Activated naive CD4-positive, alpha-beta T cell treated with anti-CD3 and anti-CD28 coated beads, Interleukin-2, amount 50 U/mL, for 72 hours (primary cell): ENCODE results near the gene FASN. TPM values are rescaled to one million over a fixed set of nuclear protein-coding genes. Genes with fewer than 3 reads are reported as not detected.

Source experiments
- ATAC-seq, 2 donors: fragments of 150-1000 bp; cut with Tn5 transposase; 2 replicates each; pipeline ENCODE4 v1.10.0; 2021; ENCODE audit warnings: mild to moderate bottlenecking in 2 of 2, moderate library complexity in 2 of 2
- DNase-seq, 2 donors: peaks; one replicate each; pipeline ENCODE4 v3.0.0; 2021 to 2022; ENCODE audit warnings: low spot score in 2 of 2
- H3K27ac Mint-ChIP-seq, 2 donors: one replicate each; pipeline ENCODE4 v1.8.0; 2022; ENCODE audit warnings: mild to moderate bottlenecking in 2 of 2, mixed read lengths in 2 of 2
- H3K36me3 Mint-ChIP-seq, 2 donors: one replicate each; pipeline ENCODE4 v1.8.0; 2022; ENCODE audit warnings: mixed read lengths in 2 of 2
- H3K9me3 Mint-ChIP-seq, 2 donors: one replicate each; pipeline ENCODE4 v1.8.0; 2022; ENCODE audit warnings: mixed read lengths in 2 of 2
- total RNA-seq, 2 donors: library from RNA; stranded (reverse); gene quantifications; one replicate each; pipeline ENCODE4 v1.2.3, GENCODE V29; 2022

The FASN gene
- total RNA-seq, 2 donors from 2014 or later = 82.6 to 171 TPM

DNA sequence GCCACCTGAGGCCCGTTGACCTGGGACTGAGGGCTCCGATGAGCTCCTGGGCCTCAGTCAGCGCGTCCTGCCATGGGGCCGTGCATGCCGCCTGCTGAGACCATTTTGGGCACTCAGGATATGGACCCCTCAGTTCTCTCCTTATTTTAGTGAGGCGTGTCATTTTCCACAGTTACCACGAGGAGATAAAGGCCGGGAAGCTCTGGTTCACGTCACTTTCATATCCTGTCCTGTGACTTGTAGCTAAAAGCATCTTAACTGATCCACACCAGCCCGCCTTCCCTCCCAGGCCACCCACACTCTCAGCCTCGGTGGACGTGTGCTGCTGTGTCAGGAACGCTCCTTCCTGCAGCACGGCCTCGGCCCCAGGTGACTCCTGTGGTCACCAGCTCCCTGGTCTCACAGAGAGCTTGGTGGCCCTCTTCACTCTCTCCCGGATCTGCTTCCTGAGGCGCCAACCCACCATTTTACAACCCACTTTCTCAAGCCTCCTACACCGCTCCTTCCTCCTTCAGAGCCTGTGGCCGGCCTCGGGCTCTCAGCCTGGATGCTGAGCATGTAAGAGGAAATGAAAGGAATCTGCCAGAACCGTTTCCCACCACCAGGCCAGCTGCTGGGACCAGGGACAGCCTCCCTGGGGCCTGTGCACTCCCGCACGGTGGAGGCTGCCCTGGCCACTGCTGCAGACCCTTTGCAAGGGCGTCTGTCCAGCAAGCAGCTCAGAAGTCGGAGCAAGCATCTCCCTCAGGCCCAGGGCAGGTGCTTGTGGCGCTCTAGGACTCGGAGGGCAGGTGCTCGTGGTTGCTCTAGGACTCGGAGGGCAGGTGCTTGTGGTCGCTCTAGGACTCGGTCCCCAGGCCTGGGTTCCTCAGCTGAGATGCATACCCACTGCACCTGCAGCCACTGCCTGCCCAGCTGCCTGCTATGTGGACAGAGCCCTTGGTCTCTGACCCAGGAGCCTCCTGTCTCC, 23.9 kb upstream of the FASN start:
- DNase-seq (no peak), ATAC-seq (peak in 1 of 2 donors; percentile 11)
- no peaks in the 10 kb centered on the region for H3K9me3 Mint-ChIP-seq
- peaks cover 0 to 10% of the 10 kb centered on the region in 2 donors for H3K36me3 Mint-ChIP-seq
- H3K27ac Mint-ChIP-seq = peak overlapping the region; percentile 15 to 40

DNA sequence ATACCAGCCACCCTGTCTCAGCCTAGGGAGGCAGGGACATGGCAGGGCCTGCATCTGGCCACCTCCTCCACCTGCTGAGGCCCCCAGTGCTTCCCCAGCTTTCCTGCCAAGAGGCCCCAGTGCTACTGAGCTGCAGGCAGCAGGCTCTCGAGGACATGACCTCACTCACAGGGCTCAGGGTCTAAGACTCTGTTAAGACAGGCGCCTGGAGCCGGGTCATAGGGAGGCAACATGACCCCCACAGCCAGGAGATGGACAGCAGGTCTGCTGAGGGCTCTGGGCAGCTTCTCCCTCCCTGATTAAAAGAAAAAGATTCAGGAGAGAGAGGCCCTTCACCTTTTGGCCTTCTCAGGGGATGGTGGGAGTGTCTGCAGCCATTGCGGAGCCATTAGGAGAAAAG, 23.2 kb upstream of the FASN start:
- ATAC-seq (no peak), DNase-seq (no peak)
- H3K36me3 Mint-ChIP-seq = peaks cover 0 to 10% of the 10 kb centered on the region in 2 donors
- H3K27ac Mint-ChIP-seq = peak overlapping the region; percentile 36 to 40
- H3K9me3 Mint-ChIP-seq = no peaks in the 10 kb centered on the region

DNA sequence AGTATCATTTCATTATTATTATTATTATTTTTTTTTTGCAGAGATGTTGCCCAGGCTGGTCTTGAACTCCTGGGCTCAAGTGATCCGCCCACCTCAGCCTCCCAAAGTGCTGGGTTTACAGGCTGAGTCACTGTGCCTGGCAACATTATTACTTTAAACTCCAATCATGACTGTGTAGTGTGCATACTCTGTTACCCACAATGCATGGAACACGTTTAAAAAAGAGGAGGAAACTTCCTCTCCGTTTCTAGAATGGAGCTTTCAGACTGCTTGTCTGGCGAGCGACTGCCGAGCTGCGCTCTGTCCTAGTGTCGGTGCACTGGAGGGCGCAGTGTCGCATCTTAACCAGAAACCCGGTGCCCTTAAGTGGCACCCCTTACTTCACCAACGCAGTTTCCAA, 22.1 kb upstream of the FASN start:
- ATAC-seq (peak; percentile 84 to 95), DNase-seq (no peak)

GRCh38 chr17:82118815-82119380, 20.9 kb upstream of the FASN start:
- no peaks in the 10 kb centered on the region for H3K9me3 Mint-ChIP-seq
- DNase-seq (no peak), ATAC-seq (no peak)
- peak overlapping the region in 1 of 2 donors; percentile 44 for H3K27ac Mint-ChIP-seq
- no peaks in the 10 kb centered on the region for H3K36me3 Mint-ChIP-seq

More for the DNA sequence above, 22.1 kb upstream of the FASN start:
- Mint-ChIP-seq H3K27ac (no peak overlapping the region), H3K9me3 (no peaks in the 10 kb centered on the region), H3K36me3 (peaks cover 0 to 10% of the 10 kb centered on the region in 2 donors)

DNA sequence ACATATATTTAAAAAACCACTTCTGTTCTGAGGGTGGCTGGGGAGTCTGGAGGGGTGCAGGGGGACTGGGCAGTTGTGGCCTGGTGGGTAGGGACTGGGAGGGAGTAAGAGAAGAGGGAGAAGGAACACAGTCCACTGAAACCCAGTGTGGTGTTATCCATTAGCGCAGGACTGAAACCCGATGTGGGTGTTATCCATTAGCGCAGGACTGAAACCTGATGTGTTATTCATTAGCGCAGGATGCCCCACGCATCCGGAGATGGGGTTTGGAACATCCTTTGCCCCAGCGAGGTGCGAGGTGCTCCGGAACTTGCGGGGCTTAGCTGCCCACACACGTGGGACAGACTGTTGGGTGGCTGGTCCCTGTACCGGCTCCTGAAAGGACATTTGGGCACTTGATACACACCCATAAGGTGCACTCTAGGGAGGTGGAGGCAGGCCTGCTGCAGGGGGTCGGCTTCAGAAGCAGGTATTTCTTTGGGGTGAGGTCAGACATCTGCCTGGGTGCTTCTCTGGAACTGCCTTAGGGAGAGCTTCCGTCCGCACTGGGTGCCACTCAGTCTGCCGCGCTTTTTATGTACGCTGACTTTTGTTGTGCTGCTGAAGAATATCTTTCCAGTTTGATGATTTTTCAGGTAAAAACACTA, 20.3 kb upstream of the FASN start:
- no peaks in the 10 kb centered on the region for H3K36me3 Mint-ChIP-seq
- ATAC-seq (no peak), DNase-seq (no peak)
- peak overlapping the region in 1 of 2 donors; percentile 44 for H3K27ac Mint-ChIP-seq
- H3K9me3 Mint-ChIP-seq = no peaks in the 10 kb centered on the region

DNA sequence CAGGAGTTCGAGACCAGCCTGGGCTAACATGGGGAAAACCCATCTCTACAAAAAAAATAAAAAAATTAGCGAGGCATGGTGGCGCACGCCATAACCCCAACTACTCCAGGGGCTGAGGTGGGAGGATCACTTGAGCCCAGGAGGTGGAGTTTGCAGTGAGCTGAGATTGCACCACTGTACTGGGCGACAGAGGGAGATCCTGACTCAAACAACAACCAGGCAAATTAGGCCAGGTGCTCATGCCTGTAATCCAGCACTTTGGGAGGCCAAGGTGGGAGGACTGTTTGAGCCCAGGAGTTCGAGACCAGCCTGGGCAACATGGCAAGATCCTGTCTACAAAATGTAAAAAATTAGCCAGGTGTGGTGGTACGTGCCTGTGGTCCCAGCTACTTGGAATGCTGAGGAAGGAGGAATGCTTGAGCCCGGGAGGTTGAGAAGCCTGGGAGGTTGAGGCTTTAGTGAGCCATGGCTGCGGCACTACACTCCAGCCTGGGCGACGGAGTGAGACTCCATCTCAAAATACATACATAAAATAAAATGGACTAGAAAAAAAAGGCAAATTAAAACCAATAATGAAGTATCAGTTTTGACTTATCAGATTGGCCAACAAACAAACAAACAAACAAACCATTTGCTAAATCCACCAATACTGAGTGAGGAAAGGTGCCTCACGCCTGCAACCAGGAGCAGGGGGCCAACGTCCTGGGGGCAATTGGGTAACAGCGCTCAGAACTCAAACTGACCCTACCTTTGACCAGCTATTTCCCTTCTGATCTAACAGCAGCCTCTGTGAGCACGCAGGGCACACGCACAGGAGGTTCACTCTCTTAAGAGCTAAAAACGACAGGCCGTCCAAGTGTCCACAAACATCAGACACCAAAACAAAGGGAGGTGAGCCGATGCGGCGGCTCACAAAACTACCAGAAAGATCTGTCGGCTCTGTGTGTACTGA, 19.4 kb upstream of the FASN start:
- H3K36me3 Mint-ChIP-seq = no peaks in the 10 kb centered on the region
- H3K9me3 Mint-ChIP-seq = no peaks in the 10 kb centered on the region
- DNase-seq (no peak), ATAC-seq (no peak)
- H3K27ac Mint-ChIP-seq = no peak overlapping the region

GRCh38 chr17:82116246-82116645, 18.2 kb upstream of the FASN start:
- ATAC-seq = no peak
- H3K27ac Mint-ChIP-seq = no peak overlapping the region

GRCh38 chr17:82114872-82115271, 16.8 kb upstream of the FASN start:
- no peak for DNase-seq
- H3K36me3 Mint-ChIP-seq = no peaks in the 10 kb centered on the region
- H3K27ac Mint-ChIP-seq = no peak overlapping the region
- ATAC-seq = no peak
- no peaks in the 10 kb centered on the region for H3K9me3 Mint-ChIP-seq

More at GRCh38 chr17:82116246-82116645, 18.2 kb upstream of the FASN start:
- DNase-seq = no peak
- Mint-ChIP-seq H3K36me3 (no peaks in the 10 kb centered on the region), H3K9me3 (no peaks in the 10 kb centered on the region)

DNA sequence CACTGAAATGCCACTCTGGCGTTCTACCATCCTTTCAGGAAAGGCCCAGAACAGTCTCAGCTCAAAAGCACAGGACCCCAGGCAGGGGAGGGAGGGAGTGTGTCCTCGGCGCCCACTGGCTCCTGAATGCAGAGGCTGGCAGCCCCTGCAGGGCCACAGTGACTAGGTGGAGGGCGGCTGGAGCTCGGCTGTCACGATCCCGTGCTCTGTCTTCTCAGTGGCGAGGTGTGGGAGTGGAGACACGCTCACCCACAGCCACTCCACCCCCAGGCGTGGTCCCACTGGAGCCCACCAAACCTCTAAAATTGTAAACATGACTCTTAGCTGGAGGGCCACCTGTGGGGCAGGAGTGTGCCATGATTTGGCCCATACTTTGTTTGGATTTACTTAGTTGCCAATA, 16.4 kb upstream of the FASN start:
- Mint-ChIP-seq H3K36me3 (no peaks in the 10 kb centered on the region), H3K27ac (no peak overlapping the region), H3K9me3 (no peaks in the 10 kb centered on the region)
- ATAC-seq (no peak), DNase-seq (no peak)

- H3K27ac Mint-ChIP-seq = peak overlapping the region in 1 of 2 donors; percentile 47
- ATAC-seq (no peak), DNase-seq (no peak)
- H3K9me3 Mint-ChIP-seq = no peaks in the 10 kb centered on the region
- H3K36me3 Mint-ChIP-seq = no peaks in the 10 kb centered on the region
These were observed 15.9 kb upstream of the FASN start for GRCh38 chr17:82113941-82114340.

- DNase-seq (no peak), ATAC-seq (no peak)
- Mint-ChIP-seq H3K27ac (peak overlapping the region in 1 of 2 donors; percentile 47), H3K9me3 (no peaks in the 10 kb centered on the region), H3K36me3 (no peaks in the 10 kb centered on the region)
These were observed 15.4 kb upstream of the FASN start for GRCh38 chr17:82113422-82113821.

- H3K36me3 Mint-ChIP-seq = no peaks in the 10 kb centered on the region
- no peaks in the 10 kb centered on the region for H3K9me3 Mint-ChIP-seq
- H3K27ac Mint-ChIP-seq = peak overlapping the region in 1 of 2 donors; percentile 44
- DNase-seq (no peak), ATAC-seq (no peak)
These were observed 14.9 kb upstream of the FASN start for GRCh38 chr17:82112914-82113311.

DNA sequence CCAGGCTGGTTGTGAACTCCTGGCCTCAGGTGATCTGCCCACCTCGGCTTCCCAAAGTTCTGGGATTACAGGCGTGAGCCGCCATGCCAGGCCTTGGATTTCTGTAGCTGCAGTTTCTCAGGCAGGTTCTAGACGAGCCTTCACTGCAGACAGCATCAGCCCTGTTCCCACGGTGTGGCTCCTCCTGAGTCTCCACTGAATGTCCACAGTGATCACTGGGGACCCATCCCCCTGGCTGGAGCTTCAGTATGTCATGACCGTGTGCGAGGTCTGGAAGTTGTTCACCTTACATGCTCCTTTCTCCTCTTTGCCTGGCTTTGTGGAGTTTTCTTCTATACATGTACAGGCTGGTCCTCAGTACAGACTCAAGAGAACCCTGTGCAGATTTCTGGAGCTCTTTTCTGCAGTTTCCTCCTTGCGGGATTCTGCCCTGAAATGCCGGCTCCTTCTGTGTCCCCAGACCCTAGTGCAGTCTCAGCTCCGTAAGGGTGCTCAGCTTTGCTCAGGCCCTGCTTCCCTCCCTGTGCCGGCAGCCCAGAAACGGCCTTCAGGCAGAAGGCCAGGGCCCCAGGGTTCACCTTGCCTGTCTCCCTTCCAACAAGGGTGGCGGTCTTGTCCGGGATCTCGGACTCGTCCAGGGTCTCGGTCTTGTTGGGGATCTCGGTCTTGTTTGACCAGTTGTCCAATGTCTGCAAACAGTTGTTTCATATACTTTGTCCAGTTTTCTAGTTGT, 14.3 kb upstream of the FASN start:
- Mint-ChIP-seq H3K36me3 (no peaks in the 10 kb centered on the region), H3K27ac (peak overlapping the region; percentile 30 to 44)

GRCh38 chr17:82110298-82110697, 12.3 kb upstream of the FASN start:
- peak overlapping the region in 1 of 2 donors; percentile 97 for H3K27ac Mint-ChIP-seq
- no peaks in the 10 kb centered on the region for H3K9me3 Mint-ChIP-seq
- H3K36me3 Mint-ChIP-seq = peaks cover 0 to 9% of the 10 kb centered on the region in 2 donors
- DNase-seq (no peak), ATAC-seq (peak; percentile 65 to 85)

More for the DNA sequence above, 14.3 kb upstream of the FASN start:
- ATAC-seq = no peak
- no peaks in the 10 kb centered on the region for H3K9me3 Mint-ChIP-seq
- DNase-seq = no peak

DNA sequence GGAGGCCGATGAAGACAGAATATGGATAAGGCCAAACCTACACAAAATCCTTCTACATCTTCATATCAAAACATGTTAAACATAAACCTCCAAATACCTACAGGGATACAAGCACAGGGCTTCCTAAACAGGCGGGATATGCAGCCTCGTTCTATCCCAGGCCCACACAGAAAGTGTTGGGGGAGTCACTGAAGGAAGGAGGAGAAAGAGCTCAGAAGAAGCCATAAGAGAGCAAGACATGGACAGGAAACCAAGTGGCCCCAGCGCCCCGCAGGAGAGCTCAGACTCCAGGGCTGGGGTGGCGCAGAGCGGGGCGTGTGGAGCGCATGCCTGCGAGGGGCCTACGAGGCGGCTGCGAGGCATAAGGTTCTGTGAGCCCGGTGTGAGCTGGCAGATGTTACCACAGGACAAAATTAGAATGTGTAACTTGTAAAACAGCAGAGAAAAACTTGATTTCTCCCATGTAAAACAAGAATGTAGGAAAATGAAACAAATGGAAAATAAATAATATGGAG, 11.0 kb upstream of the FASN start:
- ATAC-seq = no peak
- DNase-seq = no peak
- Mint-ChIP-seq H3K9me3 (no peaks in the 10 kb centered on the region), H3K27ac (peak overlapping the region in 1 of 2 donors; percentile 70), H3K36me3 (peaks cover 0 to 9% of the 10 kb centered on the region in 2 donors)
